Natural killer cell treated with Interleukin-12 subunit alpha and Interleukin-12 subunit beta and Interleukin-15 and Interleukin-18, amount 100 ng/mL, for 72 hours (primary cell): ENCODE measurements around the gene DOCK3. TPM values are rescaled to one million over a fixed set of nuclear protein-coding genes. Genes with fewer than 3 reads are reported as not detected.

ENCODE experiments used
- ATAC-seq, 2 donors: fragments of 150-1000 bp; cut with Tn5 transposase in 1 of 2; sonication (Bioruptor Pico), chemical (Tn5 transposase) in 1 of 2; 2 replicates each; pipeline ENCODE4 v1.10.0; 2021
- DNase-seq: peaks from one replicate; pipeline ENCODE4 v3.0.0; 2022; ENCODE audit warnings: low spot score
- H3K27ac Mint-ChIP-seq, 2 donors: 1 replicate in 1 of 2; 2 replicates in 1 of 2; pipeline ENCODE4 v1.8.0; 2022; ENCODE audit warnings: mixed read lengths in 2 of 2, mild to moderate bottlenecking in 1 of 2, moderate library complexity in 1 of 2
- H3K27me3 Mint-ChIP-seq, 2 donors: 1 replicate in 1 of 2; 2 replicates in 1 of 2; pipeline ENCODE4 v1.8.0; 2022; ENCODE audit warnings: mixed read lengths in 2 of 2
- H3K36me3 Mint-ChIP-seq: one replicate; pipeline ENCODE4 v1.8.0; 2022; ENCODE audit warnings: mixed read lengths
- H3K4me1 Mint-ChIP-seq, 2 donors: 1 replicate in 1 of 2; 2 replicates in 1 of 2; pipeline ENCODE4 v1.8.0; 2022; ENCODE audit warnings: low read depth in 2 of 2, mixed read lengths in 2 of 2, mild to moderate bottlenecking in 1 of 2
- H3K4me3 Mint-ChIP-seq: one replicate; pipeline ENCODE4 v1.8.0; 2022; ENCODE audit warnings: mixed read lengths
- H3K9me3 Mint-ChIP-seq: 2 replicates; pipeline ENCODE4 v1.8.0; 2022; ENCODE audit warnings: mixed read lengths
- total RNA-seq, 2 donors: library from RNA; stranded (reverse); gene quantifications; one replicate each; pipeline ENCODE4 v1.2.3, GENCODE V29; 2022

Gene DOCK3
- total RNA-seq, 2 donors from 2014 or later = 1.3 to 4.5 TPM

GRCh38 chr3:50985893-50986292 lies 311.2 kb downstream of the DOCK3 start:
- Mint-ChIP-seq H3K4me1 (peaks cover 0 to 3% of the 10 kb centered on the region in 2 donors), H3K36me3 (peaks cover 9% of the 10 kb centered on the region), H3K27ac (no peak overlapping the region)

GRCh38 chr3:50986726-50987125 lies 312.0 kb downstream of the DOCK3 start:
- H3K4me3 Mint-ChIP-seq = no peak overlapping the region
- H3K9me3 Mint-ChIP-seq = peaks cover 11% of the 10 kb centered on the region
- peaks cover 17% of the 10 kb centered on the region for H3K36me3 Mint-ChIP-seq
- DNase-seq = no peak
- peaks cover 0 to 3% of the 10 kb centered on the region in 2 donors for H3K4me1 Mint-ChIP-seq
- H3K27ac Mint-ChIP-seq = no peak overlapping the region
- no peak for ATAC-seq
- H3K27me3 Mint-ChIP-seq = no peaks in the 10 kb centered on the region

More at GRCh38 chr3:50985893-50986292, 311.2 kb downstream of the DOCK3 start:
- DNase-seq (no peak), ATAC-seq (no peak)
- H3K4me3 Mint-ChIP-seq = no peak overlapping the region
- H3K9me3 Mint-ChIP-seq = peaks cover 6% of the 10 kb centered on the region
- no peaks in the 10 kb centered on the region for H3K27me3 Mint-ChIP-seq

- no peak overlapping the region for H3K27ac Mint-ChIP-seq
- H3K27me3 Mint-ChIP-seq = no peaks in the 10 kb centered on the region
- H3K4me3 Mint-ChIP-seq = no peak overlapping the region
- ATAC-seq = no peak
- peaks cover 18% of the 10 kb centered on the region for H3K36me3 Mint-ChIP-seq
- DNase-seq = no peak
- H3K9me3 Mint-ChIP-seq = peaks cover 14% of the 10 kb centered on the region
- H3K4me1 Mint-ChIP-seq = peaks cover 11% of the 10 kb centered on the region in 2 donors
Observed at GRCh38 chr3:50994537-50994936, 319.8 kb downstream of the DOCK3 start.

- ATAC-seq = no peak
- peaks cover 11% of the 10 kb centered on the region in 2 donors for H3K4me1 Mint-ChIP-seq
- no peak overlapping the region for H3K27ac Mint-ChIP-seq
- H3K27me3 Mint-ChIP-seq = no peaks in the 10 kb centered on the region
- peaks cover 12% of the 10 kb centered on the region for H3K9me3 Mint-ChIP-seq
- H3K4me3 Mint-ChIP-seq = no peak overlapping the region
- H3K36me3 Mint-ChIP-seq = peaks cover 14% of the 10 kb centered on the region
- DNase-seq = no peak
Observed at GRCh38 chr3:50995085-50995824, 320.5 kb downstream of the DOCK3 start.

- DNase-seq (no peak), ATAC-seq (no peak)
- peaks cover 13 to 14% of the 10 kb centered on the region in 2 donors for H3K4me1 Mint-ChIP-seq
- H3K4me3 Mint-ChIP-seq = no peak overlapping the region
- peaks cover 0 to 2% of the 10 kb centered on the region in 2 donors for H3K27me3 Mint-ChIP-seq
- no peak overlapping the region for H3K27ac Mint-ChIP-seq
- H3K36me3 Mint-ChIP-seq = peaks cover 10% of the 10 kb centered on the region
- peaks cover 3% of the 10 kb centered on the region for H3K9me3 Mint-ChIP-seq
Observed at GRCh38 chr3:51002495-51002894, 327.8 kb downstream of the DOCK3 start.

GRCh38 chr3:51004235-51004634 lies 329.5 kb downstream of the DOCK3 start:
- Mint-ChIP-seq H3K9me3 (peaks cover 6% of the 10 kb centered on the region), H3K4me1 (peaks cover 22 to 25% of the 10 kb centered on the region in 2 donors), H3K27ac (no peak overlapping the region), H3K4me3 (no peak overlapping the region), H3K27me3 (peaks cover 0 to 2% of the 10 kb centered on the region in 2 donors), H3K36me3 (peaks cover 17% of the 10 kb centered on the region)
- no peak for DNase-seq
- no peak for ATAC-seq

GRCh38 chr3:51024121-51024520 lies 349.4 kb downstream of the DOCK3 start:
- ATAC-seq = no peak
- Mint-ChIP-seq H3K4me1 (peaks cover 32 to 45% of the 10 kb centered on the region in 2 donors), H3K27ac (peak overlapping the region; percentile 56 to 72), H3K36me3 (peaks cover 14% of the 10 kb centered on the region), H3K27me3 (no peaks in the 10 kb centered on the region), H3K4me3 (peak overlapping the region; percentile 15), H3K9me3 (no peaks in the 10 kb centered on the region)
- DNase-seq = no peak

- H3K4me3 Mint-ChIP-seq = peak overlapping the region; percentile 15
- peaks cover 16% of the 10 kb centered on the region for H3K36me3 Mint-ChIP-seq
- peak; percentile 65 for DNase-seq
- peaks cover under 1% of the 10 kb centered on the region for H3K9me3 Mint-ChIP-seq
- no peaks in the 10 kb centered on the region for H3K27me3 Mint-ChIP-seq
- H3K27ac Mint-ChIP-seq = peak overlapping the region; percentile 56 to 72
- peaks cover 34 to 45% of the 10 kb centered on the region in 2 donors for H3K4me1 Mint-ChIP-seq
- ATAC-seq = peak; percentile 81 to 91
Observed at GRCh38 chr3:51024765-51025632, 350.3 kb downstream of the DOCK3 start.

GRCh38 chr3:51031666-51032065 lies 356.9 kb downstream of the DOCK3 start:
- Mint-ChIP-seq H3K9me3 (peaks cover 4% of the 10 kb centered on the region), H3K4me3 (no peak overlapping the region), H3K27me3 (peaks cover 0 to 9% of the 10 kb centered on the region in 2 donors), H3K27ac (no peak overlapping the region), H3K36me3 (peaks cover 19% of the 10 kb centered on the region), H3K4me1 (peaks cover 5 to 11% of the 10 kb centered on the region in 2 donors)
- ATAC-seq (no peak), DNase-seq (no peak)

GRCh38 chr3:51035630-51036029 lies 360.9 kb downstream of the DOCK3 start:
- no peak for ATAC-seq
- H3K4me3 Mint-ChIP-seq = no peak overlapping the region
- H3K27me3 Mint-ChIP-seq = peaks cover 6 to 9% of the 10 kb centered on the region in 2 donors
- no peaks in the 10 kb centered on the region for H3K9me3 Mint-ChIP-seq
- DNase-seq = no peak
- no peak overlapping the region for H3K27ac Mint-ChIP-seq
- H3K36me3 Mint-ChIP-seq = peaks cover 11% of the 10 kb centered on the region
- H3K4me1 Mint-ChIP-seq = no peaks in the 10 kb centered on the region

GRCh38 chr3:51044982-51045381 lies 370.3 kb downstream of the DOCK3 start:
- no peak for ATAC-seq
- H3K4me1 Mint-ChIP-seq = peaks cover 0 to 6% of the 10 kb centered on the region in 2 donors
- DNase-seq = no peak
- H3K4me3 Mint-ChIP-seq = no peak overlapping the region
- no peaks in the 10 kb centered on the region for H3K27me3 Mint-ChIP-seq
- no peaks in the 10 kb centered on the region for H3K36me3 Mint-ChIP-seq
- no peaks in the 10 kb centered on the region for H3K9me3 Mint-ChIP-seq
- no peak overlapping the region for H3K27ac Mint-ChIP-seq

- DNase-seq = no peak
- H3K36me3 Mint-ChIP-seq = no peaks in the 10 kb centered on the region
- H3K4me3 Mint-ChIP-seq = no peak overlapping the region
- no peak for ATAC-seq
- H3K27me3 Mint-ChIP-seq = peaks cover 4 to 5% of the 10 kb centered on the region in 2 donors
- no peaks in the 10 kb centered on the region for H3K9me3 Mint-ChIP-seq
- no peaks in the 10 kb centered on the region for H3K4me1 Mint-ChIP-seq
- no peak overlapping the region for H3K27ac Mint-ChIP-seq
Observed at GRCh38 chr3:51052562-51052961, 377.8 kb downstream of the DOCK3 start.

GRCh38 chr3:51057121-51057520 lies 382.4 kb downstream of the DOCK3 start:
- ATAC-seq (no peak), DNase-seq (no peak)
- Mint-ChIP-seq H3K27ac (no peak overlapping the region), H3K36me3 (no peaks in the 10 kb centered on the region), H3K27me3 (peaks cover 4 to 5% of the 10 kb centered on the region in 2 donors), H3K4me3 (no peak overlapping the region), H3K4me1 (no peaks in the 10 kb centered on the region), H3K9me3 (no peaks in the 10 kb centered on the region)

GRCh38 chr3:51063053-51063452 lies 388.3 kb downstream of the DOCK3 start:
- Mint-ChIP-seq H3K27me3 (peaks cover 7 to 10% of the 10 kb centered on the region in 2 donors), H3K4me3 (no peak overlapping the region), H3K36me3 (no peaks in the 10 kb centered on the region), H3K9me3 (no peaks in the 10 kb centered on the region), H3K27ac (no peak overlapping the region), H3K4me1 (no peaks in the 10 kb centered on the region)
- no peak for DNase-seq
- no peak for ATAC-seq
